Fibroblast of lung (primary cell): ENCODE measurements around the gene PPP1R13B. TPM values are rescaled to one million over a fixed set of nuclear protein-coding genes. Genes with fewer than 3 reads are reported as not detected.

Experiments
- DNase-seq, 2 donors: peaks; one replicate each; pipeline versions ENCODE4 v3.0.0 to v3.0.0-alpha.2; 2010; ENCODE audit warnings: low read depth in 2 of 2
- H2AFZ ChIP-seq: 2 replicates; pipeline ENCODE4 v1.5.1; 2012; ENCODE audit warnings: low read length, control low read depth, inconsistent platforms
- H3K27ac ChIP-seq: 2 replicates; pipeline ENCODE4 v1.5.1; 2011; ENCODE audit warnings: low read length, control low read depth; ENCODE audit not compliant: insufficient read depth
- H3K27me3 ChIP-seq: 2 replicates; pipeline ENCODE4 v1.5.1; 2011; ENCODE audit warnings: mild to moderate bottlenecking, low read length; ENCODE audit not compliant: control insufficient read depth, insufficient read depth
- H3K36me3 ChIP-seq: 2 replicates; pipeline ENCODE4 v1.5.1; 2011; ENCODE audit warnings: low read length; ENCODE audit not compliant: control insufficient read depth, insufficient read depth
- H3K4me1 ChIP-seq: 2 replicates; pipeline ENCODE4 v1.5.1; 2011; ENCODE audit warnings: low read length; ENCODE audit not compliant: control insufficient read depth, insufficient read depth; ENCODE audit errors: extremely low read depth
- H3K4me2 ChIP-seq: 2 replicates; pipeline ENCODE4 v1.5.1; 2011; ENCODE audit warnings: low read length, control low read depth; ENCODE audit not compliant: insufficient read depth; ENCODE audit errors: extremely low read depth
- H3K4me3 ChIP-seq, 4 experiments: fragments of 200-600 bp in 1 of 4; sonication (generic) in 1 of 4; replicated peaks in 1 of 4; 2 replicates each; pipeline ENCODE4 v1.5.1; 2011 to 2016; ENCODE audit warnings: low read length in 4 of 4, low read depth in 3 of 4, mild to moderate bottlenecking in 3 of 4, control low read depth in 2 of 4, inconsistent platforms in 1 of 4, mixed read lengths in 1 of 4; ENCODE audit not compliant: insufficient read depth in 1 of 4; ENCODE audit errors: control extremely low read depth in 1 of 4
- H3K79me2 ChIP-seq: 2 replicates; pipeline ENCODE4 v1.5.1; 2012; ENCODE audit warnings: mild to moderate bottlenecking, low read length, inconsistent platforms; ENCODE audit not compliant: control insufficient read depth, insufficient read depth
- H3K9ac ChIP-seq: 2 replicates; pipeline ENCODE4 v1.5.1; 2011; ENCODE audit warnings: mild to moderate bottlenecking, low read length, control low read depth; ENCODE audit not compliant: insufficient read depth
- H3K9me3 ChIP-seq: 2 replicates; pipeline ENCODE4 v1.5.1; 2012; ENCODE audit warnings: low read depth, low read length; ENCODE audit not compliant: control insufficient read depth, insufficient read depth
- H4K20me1 ChIP-seq: 2 replicates; pipeline ENCODE4 v1.5.1; 2011; ENCODE audit warnings: low read length; ENCODE audit not compliant: control insufficient read depth, insufficient read depth; ENCODE audit errors: extremely low read depth
- CTCF ChIP-seq, 2 donors: IDR thresholded peaks in 1 of 2; conservative IDR thresholded peaks in 1 of 2; 1 replicate in 1 of 2; 2 replicates in 1 of 2; pipeline ENCODE4 v1.5.1; 2011 to 2012; ENCODE audit warnings: low read length in 2 of 2, control low read depth in 1 of 2, inconsistent platforms in 1 of 2, low read depth in 1 of 2, mild to moderate bottlenecking in 1 of 2
- EZH2 ChIP-seq: IDR thresholded peaks from 2 replicates; pipeline ENCODE4 v1.5.1; 2012; ENCODE audit warnings: low read length, control low read depth, mild to moderate bottlenecking; ENCODE audit errors: missing control alignments
- polyA plus RNA-seq, 2 donors: library from polyadenylated mRNA; depleted of rRNA in 1 of 2; stranded (reverse) in 1 of 2; unstranded in 1 of 2; fragments of >200 nt; gene quantifications; 2 replicates each; pipeline ENCODE4 v1.2.1, GENCODE V29; 2011 to 2012; ENCODE audit warnings: missing spikeins in 1 of 2
- total RNA-seq: library from RNA; depleted of rRNA; stranded (reverse); fragments of >200 nt; gene quantifications from 2 replicates; pipeline ENCODE4 v1.2.1, GENCODE V29; 2014

The PPP1R13B gene
- total and polyA plus RNA-seq, 2 donors (not counting 1 experiment from before 2014, with no cell fraction given) = 2.0 to 2.7 TPM

DNA sequence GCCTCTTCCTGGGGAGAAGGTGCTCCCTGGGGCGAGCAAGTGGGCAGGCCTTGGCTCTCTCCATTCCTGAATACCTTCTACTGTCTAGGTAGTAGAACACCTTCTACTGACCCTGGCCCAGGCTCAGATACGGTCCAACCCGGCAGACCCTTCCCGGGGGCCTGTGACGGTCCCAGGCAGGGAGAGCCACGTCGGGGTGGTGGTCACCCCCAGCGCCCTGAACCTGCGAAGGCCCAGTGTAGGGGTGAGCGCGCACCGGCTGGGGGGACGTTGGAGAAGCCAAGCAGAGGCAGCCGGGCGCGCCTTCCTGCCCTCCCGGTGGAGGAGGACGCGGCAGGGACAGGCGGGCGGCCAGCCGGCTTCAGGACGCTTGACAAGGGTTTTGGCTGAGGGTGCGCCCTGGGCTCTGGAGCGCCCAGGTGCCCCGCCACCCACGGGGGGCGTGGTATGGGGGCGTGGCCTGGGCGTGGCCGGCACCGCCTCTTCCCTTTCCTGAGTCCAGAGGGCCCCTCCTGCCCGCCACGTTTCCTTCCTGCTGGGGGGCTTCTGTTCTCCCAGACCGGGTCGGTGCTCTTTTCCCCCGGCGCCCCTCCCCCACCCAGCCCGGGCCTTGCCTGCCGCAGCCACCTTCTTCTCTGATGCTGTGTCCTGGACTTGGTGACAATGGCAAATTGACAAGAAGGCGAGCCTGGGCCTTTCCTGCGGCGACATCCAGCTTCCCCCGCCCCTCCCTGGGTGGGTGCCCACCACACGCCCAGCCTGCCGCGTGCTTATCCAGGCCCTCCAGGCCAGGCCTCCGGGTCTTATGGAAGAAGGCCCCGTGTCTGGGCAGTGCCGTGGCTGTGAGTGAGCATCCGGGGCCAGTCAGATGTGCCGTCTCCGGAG is 24.5 kb upstream of the PPP1R13B start:
- Histone ChIP-seq H2AFZ (no peak overlapping the region), H3K9me3 (no peaks in the 10 kb centered on the region), H3K4me1 (no peaks in the 10 kb centered on the region), H3K36me3 (no peaks in the 10 kb centered on the region), H3K4me3 (no peak overlapping the region), H3K9ac (no peak overlapping the region), H4K20me1 (no peaks in the 10 kb centered on the region), H3K27ac (no peak overlapping the region), H3K4me2 (no peak overlapping the region), H3K27me3 (no peaks in the 10 kb centered on the region), H3K79me2 (no peaks in the 10 kb centered on the region)
- TF ChIP-seq CTCF (conservative IDR thresholded peaks at IDR 0.05 in 1 of 2, IDR thresholded peaks at IDR 0.05 in 1 of 2; ENCODE audit: low read depth in 1 of 2, low read length in 2 of 2) (no peak), EZH2 (no peak)
- no peak for DNase-seq

DNA sequence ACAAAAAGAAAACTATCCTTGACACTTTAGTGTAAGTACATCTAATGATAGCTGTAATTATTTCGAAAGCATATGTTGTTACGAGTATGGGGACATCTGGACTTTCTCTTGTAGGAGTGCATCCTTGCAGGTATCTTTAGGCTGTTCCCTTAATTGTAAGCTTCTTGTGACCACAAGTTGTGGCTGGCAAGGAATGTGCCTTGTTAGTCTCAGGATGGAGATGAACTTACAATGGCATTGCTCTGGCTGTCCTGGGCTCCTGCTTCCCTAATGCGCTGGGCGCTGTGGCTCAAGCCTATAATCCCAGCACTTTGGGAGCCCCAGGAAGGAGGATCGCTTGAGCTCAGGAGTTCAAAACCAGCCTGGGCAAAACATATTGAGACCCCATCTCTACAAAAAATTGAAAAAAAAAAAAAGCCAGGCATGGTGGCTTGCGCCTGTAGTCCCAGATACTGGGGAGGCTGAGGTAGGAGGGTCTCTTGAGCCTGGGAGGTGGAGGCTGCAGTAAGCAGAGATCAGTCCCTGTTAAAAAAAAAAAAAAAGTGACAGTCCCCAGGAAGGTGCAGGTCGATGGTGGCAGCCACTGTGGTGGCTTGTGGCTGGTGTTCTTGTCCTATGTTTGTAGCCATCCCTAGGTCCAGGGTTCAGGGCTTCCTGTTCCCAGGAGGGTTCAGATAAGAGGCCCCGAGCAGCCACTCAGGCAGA is 23.7 kb upstream of the PPP1R13B start:
- no peaks in the 10 kb centered on the region for H3K79me2 ChIP-seq
- H3K27me3 ChIP-seq = no peaks in the 10 kb centered on the region
- no peak overlapping the region for H2AFZ ChIP-seq
- H3K9me3 ChIP-seq = no peaks in the 10 kb centered on the region
- no peaks in the 10 kb centered on the region for H3K36me3 ChIP-seq
- no peaks in the 10 kb centered on the region for H3K4me1 ChIP-seq
- no peak overlapping the region for H3K27ac ChIP-seq
- H4K20me1 ChIP-seq = no peaks in the 10 kb centered on the region
- no peak overlapping the region for H3K4me2 ChIP-seq
- H3K4me3 ChIP-seq = no peak overlapping the region
- H3K9ac ChIP-seq = no peak overlapping the region
- TF ChIP-seq CTCF (conservative IDR thresholded peaks at IDR 0.05 in 1 of 2, IDR thresholded peaks at IDR 0.05 in 1 of 2; ENCODE audit: low read depth in 1 of 2, low read length in 2 of 2) (no peak), EZH2 (no peak)
- no peak for DNase-seq

DNA sequence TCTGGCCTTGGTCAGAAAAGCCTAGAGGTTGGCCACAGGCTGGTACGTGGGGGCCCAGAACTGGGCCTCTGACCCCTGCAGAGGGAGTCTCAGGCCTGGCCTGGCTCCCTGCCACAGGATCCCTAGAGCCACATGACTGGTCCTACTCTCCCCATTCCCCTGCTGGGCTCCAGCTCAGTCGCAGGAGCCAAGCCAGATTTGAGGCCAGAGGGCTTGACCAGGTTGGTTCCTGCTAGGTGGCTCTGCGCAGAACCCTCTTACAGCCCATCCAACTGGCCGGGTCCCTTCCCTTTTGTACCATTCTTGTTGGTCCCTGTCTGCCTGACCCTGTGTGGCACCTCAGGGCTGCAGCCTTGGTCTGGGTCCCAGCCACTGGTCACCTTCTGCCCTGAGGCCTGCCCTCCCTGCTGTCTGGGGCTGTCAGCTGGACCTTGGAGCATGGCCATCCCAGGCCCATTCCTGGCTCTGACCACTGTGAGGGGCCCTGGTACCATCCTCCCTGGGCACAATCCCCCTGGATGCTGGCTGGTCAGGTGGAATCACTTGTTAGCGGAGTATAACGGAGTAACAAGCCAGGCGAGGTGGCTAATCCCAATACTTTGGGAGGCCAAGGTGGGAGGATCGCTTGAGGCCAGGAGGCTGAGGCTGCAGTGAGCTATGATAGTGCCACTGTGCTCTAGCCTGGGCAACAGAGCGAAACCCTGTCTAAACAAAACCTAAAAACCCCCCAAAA is 22.9 kb upstream of the PPP1R13B start:
- no peak overlapping the region for H3K27ac ChIP-seq
- no peak overlapping the region for H2AFZ ChIP-seq
- H3K9me3 ChIP-seq = no peaks in the 10 kb centered on the region
- H3K4me3 ChIP-seq = no peak overlapping the region
- H3K79me2 ChIP-seq = no peaks in the 10 kb centered on the region
- H3K9ac ChIP-seq = no peak overlapping the region
- DNase-seq = no peak
- H3K27me3 ChIP-seq = no peaks in the 10 kb centered on the region
- no peaks in the 10 kb centered on the region for H3K4me1 ChIP-seq
- no peaks in the 10 kb centered on the region for H3K36me3 ChIP-seq
- no peak for TF ChIP-seq EZH2
- TF ChIP-seq CTCF (conservative IDR thresholded peaks at IDR 0.05 in 1 of 2, IDR thresholded peaks at IDR 0.05 in 1 of 2; ENCODE audit: low read depth in 1 of 2, low read length in 2 of 2) = no peak
- no peak overlapping the region for H3K4me2 ChIP-seq
- H4K20me1 ChIP-seq = no peaks in the 10 kb centered on the region
